Activated CD4-positive, alpha-beta T cell treated with anti-CD3 and anti-CD28 coated beads, Interleukin-2, amount 50 U/mL, for 1 hour (primary cell): ENCODE results near the gene RPS2.
"Not testable (repeated sequence)": the region's sequence is repeated elsewhere in the genome, so short reads cannot be mapped to it uniquely, and the experiment has no call there.

Experiments
- DNase-seq: peaks from one replicate; pipeline ENCODE4 v3.0.0-alpha.2; 2020

Gene RPS2

DNA sequence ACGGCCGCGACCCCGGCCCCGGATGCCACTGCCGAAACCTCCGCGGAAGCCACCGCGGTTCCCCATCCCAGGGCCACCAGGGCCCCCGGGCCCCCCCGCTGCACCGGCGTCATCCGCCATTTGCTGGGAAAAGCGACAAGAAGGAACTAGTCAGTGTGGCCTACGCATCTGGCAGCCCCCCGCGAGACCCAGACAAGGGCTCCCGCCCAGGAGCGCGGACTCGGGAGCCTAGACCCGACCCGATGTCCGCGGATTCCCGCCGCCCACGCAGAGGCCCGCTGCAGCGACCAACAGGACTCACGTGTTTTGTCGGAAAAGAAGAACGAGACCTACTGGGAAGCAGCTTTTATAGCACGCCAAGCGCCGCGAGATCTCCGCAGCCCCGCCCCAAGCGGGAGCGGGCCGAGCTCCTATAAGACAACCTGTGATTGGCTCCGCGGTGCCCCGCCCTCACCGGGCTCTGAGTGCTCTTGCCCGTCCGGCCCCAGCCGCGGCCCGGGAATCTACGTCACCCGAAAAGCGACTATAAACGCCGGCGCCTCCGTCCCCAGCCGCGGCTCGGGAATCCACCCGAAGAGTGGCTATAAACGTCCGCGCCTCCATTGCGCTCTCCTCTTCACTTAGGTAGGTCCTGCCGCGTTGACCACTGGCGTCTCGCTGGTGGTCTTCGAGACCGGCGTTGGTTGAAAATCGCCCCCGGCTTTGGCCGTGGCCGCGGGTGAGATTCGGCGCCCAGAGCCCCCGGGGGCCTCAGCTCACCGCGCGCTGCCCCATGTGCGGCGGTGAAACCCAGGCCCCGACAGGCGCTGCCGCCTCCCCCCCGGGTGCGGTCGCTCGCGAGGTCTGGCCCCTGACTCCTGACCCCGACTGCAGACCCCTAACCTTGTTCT, at the start of gene RPS2:
TSS of gene RPS2 (minus strand) at position 321 of the 890 bp plus-strand sequence. CDS start at position 120, 201 bp downstream.
- peak; percentile 99 for DNase-seq

DNA sequence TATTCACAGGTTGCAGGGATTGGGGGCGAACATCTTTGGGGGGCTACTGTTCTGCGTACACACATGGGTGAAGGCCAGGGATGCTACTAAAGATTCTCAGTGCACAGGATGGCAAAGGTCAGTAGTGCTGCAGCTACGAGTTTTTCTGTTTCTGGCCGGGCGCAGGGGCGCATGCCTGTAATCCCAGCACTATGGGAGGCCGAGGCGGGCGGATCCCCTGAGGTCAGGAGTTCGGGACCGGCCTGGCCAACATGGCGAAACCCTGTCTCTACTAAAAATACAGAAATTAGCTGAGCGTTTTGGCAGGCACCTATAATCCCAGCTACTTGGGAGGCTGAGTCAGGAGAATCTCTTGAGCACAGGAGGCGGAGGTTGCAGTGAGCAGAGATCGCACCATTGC, 48.9 kb upstream of the RPS2 start:
- no peak for DNase-seq

- not testable (repeated sequence) for DNase-seq
Observed at GRCh38 chr16:2011726-2012125, 47.1 kb upstream of the RPS2 start.

DNA sequence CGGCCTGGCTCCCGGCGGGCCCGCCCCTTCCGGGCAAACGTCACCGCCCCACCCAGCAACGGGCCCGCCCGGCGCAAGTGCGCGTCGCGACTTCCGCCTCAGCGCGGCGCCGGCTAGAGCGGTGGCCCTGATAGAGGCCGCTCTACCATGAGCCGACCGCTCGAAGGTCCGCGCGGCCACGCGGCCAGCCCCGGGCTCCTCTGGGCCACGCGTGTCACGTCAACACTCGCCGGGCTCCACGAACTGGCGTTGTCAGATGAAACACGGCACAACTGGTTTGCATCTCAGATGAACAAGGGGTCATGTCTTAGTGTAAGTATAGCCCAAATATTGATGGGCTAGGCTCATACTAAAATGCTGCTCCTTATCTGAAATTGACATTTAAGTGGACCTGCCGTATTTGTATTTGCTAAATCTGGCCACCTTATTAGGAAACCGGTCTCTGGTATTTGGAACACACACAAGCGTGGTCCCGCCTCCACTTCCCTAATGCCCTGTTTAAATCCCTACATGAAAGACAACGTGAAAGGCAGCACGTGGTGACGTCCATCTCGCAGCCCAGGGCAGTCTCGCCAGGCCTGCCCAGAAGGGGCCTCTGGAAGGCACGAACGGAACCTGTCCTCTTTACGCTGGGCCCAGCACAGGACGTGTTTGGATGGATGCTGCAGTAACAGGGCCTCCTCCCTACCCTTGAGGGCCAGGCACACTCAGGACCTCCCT, 45.3 kb upstream of the RPS2 start, which contains the start of gene ZNF598:
TSS of gene ZNF598 (minus strand) at position 31 of the 720 bp plus-strand sequence.
- DNase-seq = peak; percentile 74

GRCh38 chr16:2009164-2009711, 44.6 kb upstream of the RPS2 start:
- DNase-seq = no peak

- DNase-seq = no peak
Observed at GRCh38 chr16:2008631-2009163, 44.1 kb upstream of the RPS2 start.

DNA sequence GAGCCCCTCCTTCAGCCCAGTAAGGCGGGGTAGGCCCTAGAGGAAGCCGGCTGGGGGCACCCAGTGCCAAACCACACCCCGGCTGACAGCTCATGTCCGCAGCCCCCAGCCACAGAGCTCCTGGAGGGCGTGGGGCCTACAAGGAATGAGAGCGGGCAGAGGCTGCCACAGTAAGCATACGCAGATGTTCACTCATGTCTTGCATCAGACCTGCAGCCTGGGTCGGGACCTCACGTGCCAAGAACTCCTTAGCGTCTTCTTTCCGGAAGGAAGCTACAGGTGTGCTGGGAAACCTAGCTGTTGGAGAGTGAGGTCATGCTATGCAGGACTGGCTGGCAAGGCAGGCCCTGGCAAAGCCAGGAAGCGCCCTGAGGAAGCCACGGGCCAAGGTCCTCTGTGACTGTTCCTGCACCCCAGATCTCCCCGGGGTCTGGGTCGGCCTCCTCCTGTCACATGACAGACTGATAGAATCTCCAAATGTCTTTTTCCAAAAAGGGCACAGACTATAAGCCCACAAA, 43.4 kb upstream of the RPS2 start:
- no peak for DNase-seq

DNA sequence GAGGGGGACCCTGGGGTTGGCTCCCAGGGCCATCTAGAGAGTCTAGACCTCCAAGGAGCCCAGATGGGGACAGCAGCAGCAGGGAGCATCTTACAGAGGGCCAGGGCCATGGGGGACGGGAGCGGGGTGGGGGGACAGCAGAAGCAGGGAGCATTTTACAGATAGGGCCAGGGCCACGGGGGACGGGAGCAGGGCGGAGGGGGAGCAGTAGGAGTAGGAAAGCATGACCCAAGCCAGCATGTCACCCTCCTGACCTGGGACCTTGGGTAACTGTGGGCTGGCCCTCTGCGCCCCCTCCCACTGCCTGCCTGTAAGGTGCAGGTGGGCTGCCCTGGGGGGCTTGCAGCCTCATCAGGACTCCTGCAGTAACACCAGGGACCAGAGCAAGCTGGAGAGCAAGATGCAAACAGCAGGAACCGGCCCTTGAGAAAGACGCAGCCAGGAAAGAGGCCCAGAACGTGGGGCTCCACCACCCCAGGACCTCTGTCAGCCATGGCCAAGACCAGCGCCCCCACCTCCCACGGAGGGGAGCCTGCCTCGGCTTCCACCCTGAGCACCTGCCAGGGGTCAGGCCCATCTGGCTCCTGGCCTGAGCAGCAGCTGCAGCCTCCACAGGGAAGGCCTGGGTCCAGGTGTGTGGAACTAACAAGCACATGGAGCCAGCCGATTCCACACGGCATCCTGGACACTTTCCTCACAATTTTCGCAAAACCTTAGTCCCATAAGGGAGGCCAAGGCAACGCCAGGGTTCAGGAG, 42.6 kb upstream of the RPS2 start:
- no peak for DNase-seq

- no peak for DNase-seq
Observed at GRCh38 chr16:2006317-2006716, 41.7 kb upstream of the RPS2 start.

DNA sequence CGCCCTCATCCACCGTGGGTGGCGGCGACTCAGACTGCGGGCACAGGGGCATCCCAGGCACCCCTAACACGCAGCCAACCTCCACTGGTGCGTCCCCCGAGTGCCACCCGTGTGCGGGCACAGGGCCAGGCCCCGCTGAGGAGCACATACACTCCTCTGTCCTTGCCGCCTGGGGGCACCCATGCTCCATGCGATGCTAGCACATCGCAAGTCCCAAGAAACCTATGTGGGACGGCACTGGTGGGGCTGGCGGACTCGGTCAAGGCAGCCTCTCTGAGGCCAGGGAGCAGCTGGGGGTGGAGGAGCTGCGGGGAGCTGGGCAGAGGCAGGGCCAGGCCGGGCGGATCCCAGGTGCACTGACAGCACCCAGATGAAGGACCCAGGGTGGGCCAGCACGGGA, 41.0 kb upstream of the RPS2 start:
- no peak for DNase-seq

- DNase-seq = no peak
Observed at GRCh38 chr16:2004795-2005517, 40.3 kb upstream of the RPS2 start.

GRCh38 chr16:2003827-2004641, 39.4 kb upstream of the RPS2 start:
- peak; percentile 89 for DNase-seq

- DNase-seq = no peak
Observed at GRCh38 chr16:2003231-2003826, 38.7 kb upstream of the RPS2 start.

- DNase-seq = no peak
Observed at GRCh38 chr16:2002406-2003230, 38.0 kb upstream of the RPS2 start.

DNA sequence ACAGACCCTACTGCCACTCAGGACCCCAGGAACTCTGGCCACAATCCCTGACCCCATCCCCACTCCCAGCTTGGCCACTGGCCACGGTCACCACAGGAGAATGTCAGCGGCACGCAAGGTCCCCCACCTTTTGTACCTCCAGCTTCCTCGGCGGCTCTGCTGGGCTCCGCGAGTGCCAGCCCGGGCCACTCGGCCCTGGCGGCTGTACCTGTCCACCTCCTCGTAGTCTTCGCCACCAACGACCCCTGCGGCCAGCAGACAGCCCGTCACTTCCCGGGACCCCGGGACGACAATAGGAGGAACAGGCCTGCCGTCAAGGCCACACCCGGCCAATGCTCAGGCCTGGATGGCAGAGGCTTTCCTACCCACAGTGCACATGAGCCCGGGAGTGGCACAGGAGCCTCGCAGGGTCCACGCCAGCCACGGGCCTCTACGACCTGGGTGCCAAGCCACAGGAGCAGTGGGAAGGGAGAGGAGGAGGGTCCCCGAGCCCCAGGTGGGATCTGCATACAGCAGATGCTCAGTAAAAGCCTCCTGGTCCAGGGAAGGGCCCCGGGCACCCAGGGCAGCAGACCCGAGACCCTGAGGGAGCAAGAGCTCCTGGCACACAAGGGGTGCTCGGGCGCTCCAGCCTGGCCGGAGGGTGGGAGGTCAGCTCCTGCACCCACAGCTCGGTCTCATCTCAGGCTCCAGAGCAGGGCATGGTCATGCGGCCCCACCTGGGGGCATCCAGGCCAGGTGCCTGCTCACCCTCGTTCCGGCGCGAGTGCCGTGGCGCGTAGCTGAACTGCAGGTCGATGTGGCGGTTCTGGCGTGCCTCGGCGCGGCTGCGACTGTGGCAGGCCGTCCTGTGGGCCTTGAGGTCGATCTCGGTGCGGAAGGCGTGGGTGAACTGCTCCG, 37.1 kb upstream of the RPS2 start:
- DNase-seq = no peak

- no peak for DNase-seq
Observed at GRCh38 chr16:2001035-2001434, 36.4 kb upstream of the RPS2 start.

- no peak for DNase-seq
Observed at GRCh38 chr16:1999866-2000514, 35.4 kb upstream of the RPS2 start.
